GM19351 (cell line): Measurements from ENCODE around the gene ZNF768.
A peak's percentile ranks its signal among the peaks of the same experiment; 100 is the strongest.
"Not testable (repeated sequence)": the region's sequence is repeated elsewhere in the genome, so short reads cannot be mapped to it uniquely, and the experiment has no call there.

ENCODE experiments used
- ATAC-seq: cut with Tn5 transposase; IDR thresholded peaks from one replicate; pipeline ENCODE4 v1.9.1; 2021; ENCODE audit warnings: mild to moderate bottlenecking, moderate library complexity; ENCODE audit not compliant: unreplicated experiment

The ZNF768 gene

DNA sequence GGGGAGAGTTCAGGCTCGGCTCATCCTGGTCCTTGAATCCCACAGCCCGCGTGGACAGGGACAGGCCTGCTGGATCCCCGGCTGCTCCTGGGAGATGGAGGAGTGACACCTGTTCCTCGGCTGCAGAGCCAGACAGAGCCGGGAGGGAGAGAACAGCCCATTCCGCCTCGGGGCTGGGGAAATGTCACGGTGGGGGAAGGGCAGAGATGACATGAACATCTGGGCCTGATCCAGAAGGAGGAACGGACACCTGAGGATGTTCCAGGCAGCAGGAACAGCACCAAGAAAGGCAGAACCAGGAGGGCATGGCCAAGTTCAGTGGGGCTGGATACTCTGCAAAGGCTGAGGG lies 29.7 kb upstream of the ZNF768 start:
- no peak for ATAC-seq

DNA sequence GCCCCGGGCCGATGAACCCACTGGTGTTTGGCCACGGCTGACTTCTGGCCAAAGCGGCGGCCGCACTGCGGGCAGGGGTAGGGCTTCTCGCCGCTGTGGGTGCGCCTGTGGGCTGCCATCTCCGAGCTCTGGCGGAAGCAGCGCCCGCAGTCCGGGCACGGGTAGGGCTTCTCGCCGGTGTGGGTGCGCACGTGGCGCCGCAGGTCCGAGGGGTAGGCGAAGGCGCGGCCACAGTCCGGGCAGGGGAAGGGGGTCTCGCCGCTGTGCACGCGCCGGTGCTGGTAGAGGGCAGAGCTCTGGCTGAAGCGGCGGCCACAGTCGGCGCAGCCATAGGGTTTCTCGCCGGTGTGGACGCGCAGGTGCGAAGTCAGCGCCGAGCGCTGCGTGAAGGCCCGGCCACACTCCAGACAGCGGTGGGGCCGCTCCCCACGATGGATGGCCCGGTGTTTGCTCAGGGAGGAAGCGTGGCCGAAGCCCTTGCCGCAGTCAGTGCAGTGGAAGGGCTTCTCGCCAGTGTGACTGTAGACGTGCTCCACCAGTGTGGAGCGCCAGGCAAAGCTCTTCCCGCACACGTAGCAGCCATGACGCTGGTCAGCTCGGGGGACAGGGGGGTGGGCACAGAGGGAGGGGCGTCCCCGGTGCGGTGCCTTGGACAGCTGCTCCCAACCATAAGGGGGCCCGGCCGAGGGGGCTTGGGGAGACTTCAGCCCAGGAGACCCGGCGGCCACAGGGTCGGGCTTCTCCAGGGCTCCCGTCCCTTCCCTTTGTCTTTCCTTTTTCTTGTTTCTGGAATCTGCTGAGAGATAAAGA lies 29.2 kb upstream of the ZNF768 start:
- no peak for ATAC-seq

DNA sequence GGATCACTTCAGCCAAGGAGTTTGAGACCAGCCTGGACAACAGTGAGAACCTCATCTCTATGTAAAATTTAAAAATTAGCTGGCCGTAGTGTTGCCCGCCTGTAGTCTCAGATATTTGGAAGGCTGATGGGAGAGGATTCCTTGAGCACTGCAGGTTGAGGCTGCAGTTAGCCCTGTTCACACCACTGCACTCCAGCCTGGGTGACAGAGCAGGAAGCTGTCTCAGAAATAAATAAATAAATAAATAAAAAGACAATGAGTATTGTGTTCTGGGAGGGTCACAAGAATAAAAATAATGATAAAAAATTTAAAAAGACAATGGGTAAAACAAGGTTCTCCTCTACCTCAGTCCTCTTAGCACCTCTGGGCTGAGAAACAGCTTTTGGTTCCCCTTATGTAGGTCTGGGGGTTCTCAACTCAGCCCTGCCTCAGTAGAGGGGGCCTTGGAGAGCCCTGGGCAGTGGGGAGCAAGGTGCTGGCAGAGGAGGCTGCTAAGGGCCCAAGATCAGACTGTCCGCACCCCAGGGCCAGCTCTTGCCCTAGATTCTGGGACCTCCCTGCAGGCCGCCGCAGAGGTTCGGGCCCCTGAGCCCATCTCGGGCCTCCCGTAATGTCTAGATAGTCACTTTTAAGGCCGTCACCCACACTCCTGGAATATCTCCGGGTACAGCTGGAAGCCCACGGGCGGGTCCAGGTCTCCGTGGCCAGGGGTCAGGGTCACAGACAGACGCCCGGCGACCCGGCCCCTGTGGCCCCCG lies 28.4 kb upstream of the ZNF768 start:
- ATAC-seq = no peak

- ATAC-seq = no peak
Observed at GRCh38 chr16:30553393-30553899, 27.1 kb upstream of the ZNF768 start.

GRCh38 chr16:30552956-30553355 lies 26.6 kb upstream of the ZNF768 start:
- no peak for ATAC-seq

DNA sequence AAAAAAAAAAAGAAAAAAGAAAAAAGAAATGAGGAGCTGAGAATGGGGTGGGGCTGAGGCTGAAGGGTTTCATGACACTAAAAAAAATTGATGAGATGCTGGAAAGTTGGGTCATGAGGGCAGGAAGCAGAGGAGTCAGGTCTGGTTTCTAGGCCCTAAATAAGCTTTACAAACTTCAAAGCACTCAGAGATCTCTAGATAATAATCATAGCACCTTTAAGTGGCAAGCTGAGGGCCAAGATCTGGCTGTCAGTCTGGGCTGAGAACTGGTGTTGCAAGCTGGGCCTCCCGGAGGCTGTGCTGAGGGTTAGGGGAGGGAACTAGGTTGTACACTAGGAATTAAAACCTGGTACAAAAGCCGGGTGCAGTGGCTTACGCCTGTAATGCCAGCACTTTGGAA lies 25.4 kb upstream of the ZNF768 start:
- no peak for ATAC-seq

GRCh38 chr16:30548416-30549253 lies 22.3 kb upstream of the ZNF768 start:
- no peak for ATAC-seq

- no peak for ATAC-seq
Observed at GRCh38 chr16:30546115-30546514, 19.7 kb upstream of the ZNF768 start.

- no peak for ATAC-seq
Observed at GRCh38 chr16:30543067-30543466, 16.7 kb upstream of the ZNF768 start.

DNA sequence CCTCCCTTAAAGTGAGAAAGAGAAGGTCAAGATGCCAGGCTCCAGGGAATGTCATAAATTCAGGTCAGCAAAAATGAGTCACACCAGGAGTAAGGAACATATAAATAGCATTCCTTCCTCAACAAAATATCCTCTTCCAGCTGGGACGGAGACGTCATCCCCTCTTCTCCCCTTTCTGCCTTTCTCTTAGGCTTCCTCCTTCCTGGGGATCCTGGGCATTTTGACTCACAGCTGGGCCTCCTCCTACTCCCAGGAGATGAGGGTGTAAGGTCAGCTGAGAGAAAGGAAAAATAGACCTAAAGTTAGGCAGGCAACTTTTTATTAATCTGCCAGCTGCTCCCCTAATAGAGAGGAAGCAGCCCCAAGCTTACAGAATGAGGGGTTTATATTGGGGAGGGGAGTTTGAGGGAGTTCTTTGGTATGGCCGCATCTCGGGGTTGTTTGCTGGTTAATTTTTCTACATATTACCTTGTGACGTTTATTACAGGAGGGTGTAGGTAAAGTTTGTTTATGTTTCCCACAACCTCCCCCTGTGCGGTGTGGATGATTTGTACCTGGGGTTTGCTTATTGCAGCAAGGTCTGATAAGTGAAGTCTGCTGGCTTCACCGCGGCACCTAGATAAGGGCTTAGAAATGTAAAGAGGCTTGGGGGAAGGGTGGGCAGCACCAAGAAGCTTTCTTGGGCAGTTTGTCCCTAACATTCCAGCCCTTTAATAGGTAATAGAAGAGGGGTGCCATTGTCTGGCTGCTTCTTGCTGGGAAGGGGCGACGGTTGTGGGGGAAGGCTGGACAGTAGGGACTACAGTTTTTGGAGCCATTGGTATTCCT lies 15.3 kb upstream of the ZNF768 start:
- no peak for ATAC-seq

DNA sequence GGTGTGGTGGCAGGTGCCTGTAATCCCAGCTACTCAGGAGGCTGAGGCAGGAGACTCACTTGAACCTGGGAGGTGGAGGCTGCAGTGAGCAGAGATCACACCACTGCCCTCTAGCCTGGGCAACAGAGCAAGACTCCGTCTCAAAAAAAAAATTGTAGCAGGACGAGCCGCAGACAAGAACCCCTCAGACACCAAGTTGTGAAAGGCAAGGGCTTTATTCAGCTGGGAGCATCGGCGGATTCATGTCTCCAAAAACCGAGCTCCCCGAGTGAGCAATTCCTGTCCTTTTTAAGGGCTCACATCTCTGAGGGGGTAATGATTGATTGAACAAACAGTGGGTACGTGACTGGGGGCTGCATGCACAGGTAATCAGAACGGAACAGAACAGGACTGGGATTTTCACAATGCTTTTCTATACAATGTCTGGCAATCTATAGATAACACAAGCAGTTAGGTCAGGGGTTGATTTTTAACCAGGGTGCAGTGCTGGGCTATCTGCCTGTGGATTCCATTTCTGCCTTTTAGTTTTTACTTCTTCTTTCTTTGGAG lies 14.6 kb upstream of the ZNF768 start:
- not testable (repeated sequence) for ATAC-seq

- ATAC-seq = not testable (repeated sequence)
Observed at GRCh38 chr16:30539986-30540526, 13.7 kb upstream of the ZNF768 start.

GRCh38 chr16:30539000-30539964 lies 12.9 kb upstream of the ZNF768 start:
- no peak for ATAC-seq

- not testable (repeated sequence) for ATAC-seq
Observed at GRCh38 chr16:30536391-30537024, 10.1 kb upstream of the ZNF768 start.

DNA sequence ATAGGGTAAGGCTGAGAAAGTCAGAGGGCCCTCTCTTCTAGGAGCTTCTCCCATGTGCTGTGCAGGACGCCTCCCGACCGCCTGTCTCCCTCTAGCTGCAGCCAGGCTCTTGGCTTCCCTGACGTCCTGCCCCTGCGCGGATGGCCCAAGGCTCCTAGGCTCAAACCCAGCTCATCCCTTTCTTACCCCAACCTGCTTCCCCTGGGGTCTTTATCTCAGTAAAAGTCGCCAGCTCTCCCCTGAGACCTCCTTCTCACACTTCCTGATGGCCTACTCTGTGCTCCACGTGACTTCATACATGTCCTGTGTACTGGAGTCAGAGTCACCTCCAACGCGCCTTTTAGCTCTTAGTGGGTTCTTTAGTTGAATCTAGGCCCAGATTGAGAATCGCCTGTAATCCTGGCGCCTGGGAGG lies 9.4 kb upstream of the ZNF768 start:
- peak; percentile 45 for ATAC-seq

DNA sequence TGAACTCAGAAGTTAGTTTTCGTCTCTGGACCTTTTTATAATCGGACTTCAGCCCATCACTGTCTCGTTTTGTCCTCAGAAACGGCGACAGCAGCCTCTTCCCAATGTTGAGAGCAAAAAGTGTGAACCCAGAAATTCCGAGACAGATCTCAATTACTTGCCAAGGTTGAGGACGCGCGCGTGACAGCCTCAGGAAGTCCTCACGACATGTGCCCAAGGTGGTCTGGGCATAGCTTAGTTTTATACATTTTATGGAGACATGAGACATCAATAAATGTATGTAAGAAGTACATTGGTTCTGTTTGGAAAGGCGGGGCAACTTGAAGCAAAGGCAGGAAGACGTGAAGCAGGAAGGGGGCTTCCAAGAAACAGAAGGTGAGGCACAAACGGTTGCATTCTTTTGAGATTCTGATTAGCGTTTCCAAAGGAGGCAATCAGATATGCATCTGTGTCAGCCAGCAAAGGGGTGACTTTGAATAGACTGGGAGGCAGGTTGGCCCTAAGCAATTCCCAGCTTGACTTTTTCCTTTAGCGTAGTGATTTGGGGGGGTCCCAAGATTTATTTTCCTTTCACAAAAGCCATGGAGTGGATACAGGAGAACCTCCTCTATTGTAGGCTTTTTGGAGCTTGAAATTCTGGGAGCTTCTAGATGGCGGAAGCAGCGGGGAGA lies 8.9 kb upstream of the ZNF768 start:
- ATAC-seq = peak; percentile 15

GRCh38 chr16:30534368-30535105 lies 8.2 kb upstream of the ZNF768 start, which contains the start of gene ZNF747:
Gene ZNF747, minus strand, starts transcription at chr16:30534858. Its CDS starts 179 bp downstream, at chr16:30534679.
- ATAC-seq = peak; percentile 54
